ENCODE data around the gene LRRC75B.

- no peak for TF ChIP-seq CREB1 (IDR thresholded peaks at IDR 0.05)
- TF ChIP-seq CREB1 (CRISPR knock-in tag; IDR thresholded peaks at IDR 0.05) = no peak
- no peak for TF ChIP-seq POLR2A (IDR thresholded peaks at IDR 0.05; ENCODE audit: insufficient read depth in 1 of 2, low read depth in 2 of 2, low read length in 2 of 2)
- no peak for TF ChIP-seq ZNF281 (CRISPR knock-in tag; IDR thresholded peaks at IDR 0.05; ENCODE audit: borderline replicate concordance)
Observed at GRCh38 chr22:24582056-24582814, 10.6 kb downstream of the LRRC75B start.

Measured in HepG2 (cell line).